Mesodermal cell (in vitro differentiated cells): Measurements from ENCODE around the gene NTSR2.
"Not testable (repeated sequence)": the region's sequence is repeated elsewhere in the genome, so short reads cannot be mapped to it uniquely, and the experiment has no call there.

Experiments
- H3K27ac ChIP-seq: 2 replicates; pipeline ENCODE4 v1.7.0; 2013; ENCODE audit warnings: mild to moderate bottlenecking, low read depth, low read length, moderate library complexity; ENCODE audit not compliant: severe bottlenecking
- H3K36me3 ChIP-seq: 2 replicates; pipeline ENCODE4 v1.7.1; 2013; ENCODE audit warnings: mild to moderate bottlenecking, low read length, moderate library complexity; ENCODE audit not compliant: control insufficient read depth, insufficient read depth
- H3K4me1 ChIP-seq: one replicate; pipeline ENCODE4 v1.7.1; 2013; ENCODE audit warnings: mild to moderate bottlenecking, low read length; ENCODE audit not compliant: insufficient read depth, control insufficient read depth, poor library complexity, severe bottlenecking
- H3K4me3 ChIP-seq: 2 replicates; pipeline ENCODE4 v1.7.0; 2013; ENCODE audit warnings: low read length, control low read depth, mild to moderate bottlenecking; ENCODE audit not compliant: insufficient read depth, poor library complexity, severe bottlenecking; ENCODE audit errors: extremely low read depth
- H3K9me3 ChIP-seq: 2 replicates; pipeline ENCODE4 v1.7.1; 2013; ENCODE audit warnings: mild to moderate bottlenecking, low read length, moderate library complexity; ENCODE audit not compliant: control insufficient read depth
- WGBS, 2 experiments: methylation state at CpG; one replicate each; pipeline ENCODE4 v1.1.5; 2013; ENCODE audit warnings: missing lambda C conversion rate in 2 of 2; ENCODE audit not compliant: insufficient coverage in 2 of 2; 5-methylcytosine and 5-hydroxymethylcytosine counted together

NTSR2 gene

DNA sequence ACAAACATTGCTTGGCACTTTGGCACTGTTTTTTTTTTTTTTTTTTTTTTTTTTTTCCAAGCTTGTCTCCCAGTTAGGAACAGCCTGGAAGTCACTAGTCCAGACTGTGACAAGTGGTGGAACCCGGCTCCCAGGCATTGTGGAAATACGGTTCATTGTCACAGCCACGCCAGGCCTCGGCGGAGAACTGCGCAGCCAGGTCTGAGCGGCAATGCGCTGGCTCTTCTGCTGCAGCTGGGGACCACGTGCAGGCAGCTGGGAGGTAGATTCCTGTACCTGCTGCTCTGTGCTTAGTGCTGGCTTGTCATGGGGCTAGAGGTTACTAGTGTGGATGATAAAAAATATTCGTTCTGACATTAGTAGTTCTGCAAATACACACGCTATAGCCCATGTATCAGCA lies 5.0 kb downstream of the NTSR2 start:
- 80 to 93% methylated on average over 3 to 6 of the region's 11 CpGs for WGBS, 2 experiments
- Histone ChIP-seq H3K36me3 (no peaks in the 10 kb centered on the region), H3K27ac (no peak overlapping the region), H3K4me3 (no peak overlapping the region), H3K4me1 (peaks cover 1% of the 10 kb centered on the region), H3K9me3 (peaks cover 8% of the 10 kb centered on the region)

DNA sequence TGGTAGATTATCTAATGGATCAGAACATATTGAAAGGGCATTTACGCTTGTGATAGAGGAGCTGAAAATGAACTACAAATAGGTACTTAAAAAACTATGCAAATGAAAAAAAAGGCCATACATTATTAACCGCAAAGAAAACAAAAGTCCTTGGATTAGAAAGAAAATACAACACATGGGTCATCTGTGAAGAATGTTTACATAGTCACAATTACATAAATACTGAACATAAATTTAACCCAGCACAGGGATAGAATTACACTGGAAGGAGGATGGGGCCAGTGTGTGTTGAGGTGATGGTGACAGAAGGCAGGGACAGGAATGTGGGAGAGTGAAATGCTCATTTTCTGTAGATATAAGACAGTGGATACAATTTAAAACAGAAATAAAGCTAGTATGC lies 6.6 kb downstream of the NTSR2 start:
- WGBS, 2 experiments = no CpG with 5 or more reads among the region's 2 CpGs
- no peaks in the 10 kb centered on the region for H3K36me3 ChIP-seq
- H3K9me3 ChIP-seq = peaks cover 8% of the 10 kb centered on the region

DNA sequence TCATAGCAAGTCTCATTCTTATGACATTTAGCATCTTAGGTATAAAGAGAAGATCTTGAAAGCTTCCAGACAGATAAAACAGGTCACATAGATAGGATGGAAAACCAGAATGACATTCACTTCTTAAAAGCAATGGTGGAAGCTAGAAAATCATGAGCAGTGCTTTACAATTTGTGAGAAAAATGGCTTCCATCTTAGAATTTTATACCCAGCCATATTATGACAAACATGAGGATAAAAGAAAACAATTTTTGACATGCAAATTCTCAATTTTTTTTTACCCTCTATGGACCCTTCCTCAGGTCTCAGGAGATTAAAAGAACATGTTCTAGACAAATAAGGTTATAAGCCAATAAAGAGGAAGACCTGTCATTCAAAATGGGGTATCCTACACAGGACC lies 7.1 kb downstream of the NTSR2 start:
- H3K4me3 ChIP-seq = no peak overlapping the region

More for the DNA sequence above, 6.6 kb downstream of the NTSR2 start:
- H3K4me1 ChIP-seq = no peaks in the 10 kb centered on the region
- H3K27ac ChIP-seq = no peak overlapping the region
- no peak overlapping the region for H3K4me3 ChIP-seq

DNA sequence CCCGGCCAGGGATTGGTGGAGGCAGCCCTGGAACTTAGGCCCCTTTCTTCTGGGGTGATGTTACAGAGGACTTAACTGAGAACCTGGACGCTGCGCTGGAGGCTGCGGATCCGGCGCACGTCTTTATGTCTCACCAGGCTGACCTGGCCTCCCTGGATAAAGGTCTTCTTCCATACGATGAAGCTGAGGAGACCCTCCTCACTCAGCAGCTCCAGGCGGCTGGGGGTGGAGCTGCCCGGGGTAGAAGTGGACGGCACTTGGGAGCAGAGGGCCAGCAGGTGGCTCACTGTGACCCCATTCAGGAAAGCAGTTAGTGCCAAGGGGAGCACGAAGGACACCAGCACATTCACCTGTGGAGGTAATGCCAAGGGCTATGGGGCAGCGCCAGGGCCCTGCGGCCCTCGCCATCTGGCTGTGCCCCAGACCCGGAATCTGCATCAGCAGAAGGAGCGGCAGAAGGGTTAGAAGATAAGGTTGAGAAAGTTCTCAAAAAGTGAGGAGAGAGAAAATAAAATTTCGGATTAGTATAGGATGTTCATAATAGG lies 8.0 kb downstream of the NTSR2 start:
- 91 to 93% methylated on average over 12 to 18 of the region's 18 CpGs for WGBS, 2 experiments
- Histone ChIP-seq H3K36me3 (no peaks in the 10 kb centered on the region), H3K27ac (no peak overlapping the region), H3K9me3 (peaks cover 8% of the 10 kb centered on the region), H3K4me1 (no peaks in the 10 kb centered on the region), H3K4me3 (no peak overlapping the region)

More for the DNA sequence above, 7.1 kb downstream of the NTSR2 start:
- Histone ChIP-seq H3K27ac (no peak overlapping the region), H3K36me3 (no peaks in the 10 kb centered on the region), H3K4me1 (no peaks in the 10 kb centered on the region), H3K9me3 (peaks cover 8% of the 10 kb centered on the region)

DNA sequence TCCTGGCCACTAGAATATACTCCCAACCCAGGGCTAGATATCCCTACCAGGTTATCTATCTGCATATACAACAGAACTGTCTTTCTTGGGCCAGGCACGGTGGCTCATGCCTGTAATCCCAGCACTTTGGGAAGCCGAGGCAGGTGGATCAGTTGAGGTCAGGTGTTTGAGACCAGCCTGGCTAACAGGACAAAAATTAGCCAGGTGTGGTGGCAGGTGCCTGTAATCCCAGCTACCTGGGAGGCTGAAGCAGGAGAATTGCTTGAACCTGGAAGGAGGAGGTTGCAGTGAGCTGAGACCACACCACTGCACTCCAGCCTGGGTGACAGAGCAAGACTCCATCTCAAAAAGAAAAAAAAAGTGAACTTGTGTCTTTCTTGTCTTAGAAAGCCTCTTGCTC lies 9.6 kb downstream of the NTSR2 start:
- 89 to 92% methylated on average over 2 of the region's 2 CpGs for WGBS, 2 experiments
- H3K4me3 ChIP-seq, H3K4me1 ChIP-seq, H3K9me3 ChIP-seq, H3K36me3 ChIP-seq, H3K27ac ChIP-seq: not testable (repeated sequence)

DNA sequence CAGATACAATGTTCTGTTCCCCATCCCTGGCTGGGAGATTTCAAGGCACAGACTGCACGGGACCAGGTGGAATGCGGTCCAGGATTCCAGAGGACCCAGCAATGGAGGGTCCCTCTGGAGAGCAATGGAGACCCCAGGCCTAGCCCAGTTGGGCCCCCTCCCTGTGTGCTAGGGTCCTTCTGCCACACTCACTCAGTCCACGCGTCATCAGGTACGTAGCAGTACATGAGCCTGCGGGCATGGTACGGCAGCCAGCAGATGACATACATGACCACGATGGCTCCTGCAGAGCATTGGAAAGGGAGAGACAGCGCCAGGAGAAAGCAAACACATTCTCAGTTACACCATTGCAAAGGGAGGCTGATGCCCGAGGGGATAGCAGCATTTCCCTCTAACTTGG lies 10.1 kb downstream of the NTSR2 start:
- no peak overlapping the region for H3K27ac ChIP-seq
- no peaks in the 10 kb centered on the region for H3K4me1 ChIP-seq
- WGBS, 2 experiments = 97 to 100% methylated on average over 7 to 10 of the region's 10 CpGs
- H3K4me3 ChIP-seq = no peak overlapping the region
- H3K9me3 ChIP-seq = peaks cover 8% of the 10 kb centered on the region
- no peaks in the 10 kb centered on the region for H3K36me3 ChIP-seq

DNA sequence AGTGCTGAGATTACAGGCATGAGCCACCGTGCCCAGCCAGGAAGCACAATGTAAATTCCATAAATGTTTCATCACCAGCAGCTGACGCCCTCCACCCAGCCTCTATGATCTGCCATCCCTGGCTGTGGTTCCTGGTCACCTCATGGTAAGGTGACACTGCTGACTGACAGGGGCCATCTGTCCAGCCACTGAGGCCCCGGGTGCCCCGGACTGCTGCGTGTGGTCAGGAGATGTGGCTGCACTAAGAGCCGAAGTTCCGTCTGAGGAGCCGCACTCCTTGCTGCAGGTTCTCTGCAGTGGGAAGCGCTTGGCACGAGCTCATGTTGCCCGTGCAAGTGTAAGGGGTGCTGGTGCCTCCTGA lies 10.9 kb downstream of the NTSR2 start:
- Histone ChIP-seq H3K4me1 (no peaks in the 10 kb centered on the region), H3K9me3 (peaks cover 8% of the 10 kb centered on the region), H3K36me3 (no peaks in the 10 kb centered on the region), H3K27ac (no peak overlapping the region), H3K4me3 (no peak overlapping the region)
- WGBS, 2 experiments = 85 to 93% methylated on average over 10 to 11 of the region's 11 CpGs

DNA sequence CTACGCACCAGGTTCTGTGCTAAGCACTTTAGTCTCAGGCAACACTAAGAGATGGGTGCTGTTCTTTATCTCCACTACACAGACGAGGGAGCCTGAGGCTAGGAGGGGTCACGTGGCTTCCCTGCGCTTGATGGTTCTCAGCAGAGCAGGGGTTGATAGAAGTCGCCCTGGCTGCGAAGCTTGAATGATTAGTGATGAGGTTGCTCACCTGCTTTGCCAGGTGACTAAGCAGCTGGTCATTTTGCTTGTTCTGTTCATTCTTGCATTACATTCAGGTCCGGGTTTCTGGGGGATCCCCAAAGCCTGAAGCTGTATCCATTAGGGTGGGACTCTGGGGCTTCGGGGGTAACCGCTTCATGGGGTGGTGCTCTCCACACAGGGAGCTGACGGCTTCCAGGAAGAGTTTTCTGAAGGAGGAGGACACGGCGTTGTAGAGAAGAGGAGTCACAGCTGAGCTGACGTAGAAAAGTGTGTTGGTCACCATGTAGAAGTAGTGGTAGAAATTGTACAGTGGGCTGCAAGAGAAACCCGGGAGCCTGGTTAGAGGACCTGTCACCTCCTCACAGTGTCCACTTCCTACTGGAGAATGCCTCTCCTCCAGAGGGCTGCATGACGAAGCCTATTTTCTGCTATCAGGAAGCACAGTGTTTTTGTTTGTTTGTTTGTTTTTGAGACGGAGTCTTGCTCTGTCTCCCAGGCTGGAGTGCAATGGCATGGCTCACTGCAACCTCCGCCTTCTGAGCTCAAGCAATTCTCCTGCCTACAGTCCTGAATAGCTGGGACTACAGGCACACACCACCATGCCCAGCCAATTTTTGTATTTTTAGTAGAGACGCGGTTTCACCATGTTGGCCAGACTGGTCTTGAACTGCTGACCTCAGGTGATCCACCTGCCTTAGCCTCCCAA lies 11.5 kb downstream of the NTSR2 start:
- Histone ChIP-seq H3K36me3 (no peaks in the 10 kb centered on the region), H3K4me3 (no peak overlapping the region), H3K9me3 (peaks cover 8% of the 10 kb centered on the region), H3K4me1 (no peaks in the 10 kb centered on the region), H3K27ac (no peak overlapping the region)
- 93 to 97% methylated on average over 14 to 17 of the region's 19 CpGs for WGBS, 2 experiments

DNA sequence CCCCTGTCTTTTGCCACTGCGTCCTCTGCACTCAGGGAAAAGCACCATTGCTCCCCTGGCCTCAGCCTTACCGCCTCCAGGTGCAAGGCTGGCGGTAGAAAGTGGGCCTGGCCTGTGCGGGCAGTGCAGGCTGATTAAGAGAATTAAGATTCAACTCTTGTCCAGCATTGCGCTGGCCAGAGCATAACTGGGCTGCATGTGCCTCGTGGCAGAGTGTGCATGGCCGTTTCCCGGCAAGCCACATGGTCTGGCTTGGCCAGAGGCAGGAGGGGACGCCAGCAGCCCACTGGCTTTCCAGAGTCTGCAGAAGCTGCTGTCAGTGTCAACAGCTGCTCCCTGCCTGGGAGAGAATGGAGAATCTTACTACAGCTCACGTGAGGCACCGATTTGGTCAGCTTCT lies 12.3 kb downstream of the NTSR2 start:
- Histone ChIP-seq H3K27ac (no peak overlapping the region), H3K4me3 (no peak overlapping the region), H3K36me3 (no peaks in the 10 kb centered on the region), H3K4me1 (peaks cover 2% of the 10 kb centered on the region), H3K9me3 (no peaks in the 10 kb centered on the region)
- 88 to 94% methylated on average over 8 to 11 of the region's 11 CpGs for WGBS, 2 experiments

DNA sequence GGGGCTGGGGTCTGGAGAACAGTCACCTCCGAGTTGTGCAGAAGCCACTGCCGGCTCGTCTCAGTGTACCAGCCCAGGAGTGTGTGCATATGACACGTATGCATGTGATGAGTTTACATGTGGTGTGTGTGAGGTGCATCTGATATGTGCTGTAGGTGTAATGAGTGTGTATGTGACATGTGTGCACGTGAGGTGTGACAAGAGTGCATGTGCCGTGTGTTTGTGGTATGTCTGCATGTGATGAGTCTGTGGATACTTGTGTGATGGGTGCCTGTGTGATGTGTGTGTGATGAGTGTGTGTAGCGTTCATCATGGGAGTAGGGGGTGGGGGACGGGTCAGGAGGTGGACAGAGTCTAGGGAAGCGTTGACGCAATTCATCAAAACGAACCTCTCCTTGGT lies 12.8 kb downstream of the NTSR2 start:
- H3K4me3 ChIP-seq = no peak overlapping the region
- H3K36me3 ChIP-seq = no peaks in the 10 kb centered on the region
- H3K9me3 ChIP-seq = no peaks in the 10 kb centered on the region
- H3K27ac ChIP-seq = no peak overlapping the region
- WGBS, 2 experiments = 92 to 96% methylated on average over 6 to 9 of the region's 11 CpGs
- H3K4me1 ChIP-seq = peaks cover 2% of the 10 kb centered on the region

DNA sequence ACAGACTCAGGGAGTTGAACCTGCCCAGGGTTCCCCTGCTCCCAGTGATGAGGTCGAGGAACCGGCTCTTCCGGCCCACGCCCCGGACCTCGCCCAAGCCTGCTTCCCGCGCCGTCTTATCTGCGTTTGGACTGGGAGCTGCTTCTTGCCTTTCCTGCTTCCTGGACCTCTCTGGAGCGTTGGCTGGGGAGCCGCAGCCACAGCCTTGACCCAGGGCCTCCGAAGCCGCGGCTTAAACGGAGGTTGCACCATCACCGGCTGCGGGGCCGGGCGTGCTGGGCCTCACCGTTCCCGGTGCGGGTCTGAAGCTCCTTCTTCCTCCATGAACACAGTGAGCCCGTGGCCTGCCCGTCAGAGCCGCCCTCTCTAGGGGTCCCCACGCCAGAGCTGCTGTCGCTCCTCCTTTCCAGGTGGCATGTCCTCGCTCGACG lies 13.3 kb downstream of the NTSR2 start:
- Histone ChIP-seq H3K4me1 (peaks cover 2% of the 10 kb centered on the region), H3K36me3 (no peaks in the 10 kb centered on the region), H3K4me3 (no peak overlapping the region), H3K9me3 (no peaks in the 10 kb centered on the region), H3K27ac (no peak overlapping the region)
- WGBS, 2 experiments = 91 to 93% methylated on average over 27 to 30 of the region's 31 CpGs
